HepG2 (cell line): ENCODE data around the gene PRR30. TPM values are rescaled to one million over a fixed set of nuclear protein-coding genes. Genes with fewer than 3 reads are reported as not detected.
A peak's percentile ranks its signal among the peaks of the same experiment; 100 is the strongest.

Source experiments
- ATAC-seq: fragments of 200-7000 bp; cut with Tn5 transposase; 3 replicates; pipeline ENCODE4 v1.9.1; 2020; ENCODE audit warnings: mild to moderate bottlenecking, moderate library complexity
- BruUV-seq: library from RNA; stranded (reverse); fragments of 400-500 nt; replicated peaks from 2 replicates; lab custom pipeline; 2021; lab: Mats Ljungman, UMichigan
- CTCF ChIA-PET: fragments of 300-600 bp; formaldehyde crosslinking; extraction: SDS; loops from one replicate; lab custom pipeline; 2021; ENCODE audit warnings: low total read pairs, inconsistent platforms, low intra/inter-chr PET ratio; lab: Yijun Ruan, JAX
- POLR2A ChIA-PET: fragments of 350-600 bp; sonication (Branson Sonifier 250); formaldehyde crosslinking; loops from one replicate; lab custom pipeline; 2020; ENCODE audit warnings: antibody characterized with exemption, inconsistent platforms; lab: Yijun Ruan, JAX
- DNase-seq: peaks from one replicate; pipeline ENCODE4 v3.0.0-alpha.2; 2015; ENCODE audit warnings: low spot score
- FAIRE-seq: peaks from 3 replicates; lab custom pipeline; 2011; peaks lifted over from hg19 to GRCh38; lab: Jason Lieb, UNC
- H2AFZ ChIP-seq: one replicate; pipeline ENCODE4 v1.6.1; 2011; ENCODE audit warnings: low read length, inconsistent platforms
- H3K27ac ChIP-seq: fragments of 300-600 bp; 3 replicates; pipeline ENCODE4 v1.8.0; 2011; ENCODE audit warnings: mixed run types, mild to moderate bottlenecking, mixed read lengths, low read length, inconsistent platforms; ENCODE audit not compliant: insufficient read depth; ENCODE audit errors: extremely low read length
- H3K27me3 ChIP-seq, 2 experiments: fragments of 200-600 bp in 1 of 2; 2 replicates in 1 of 2; 3 replicates in 1 of 2; pipeline versions ENCODE4 v1.6.0 to v1.8.0; 2011; ENCODE audit warnings: low read length in 2 of 2, mild to moderate bottlenecking in 2 of 2, moderate library complexity in 2 of 2, inconsistent platforms in 1 of 2; ENCODE audit not compliant: insufficient read depth in 2 of 2, control insufficient read depth in 1 of 2
- H3K36me3 ChIP-seq, 2 experiments: fragments of 200-600 bp in 1 of 2; replicated peaks in 1 of 2; 2 replicates in 1 of 2; 3 replicates in 1 of 2; pipeline versions ENCODE4 v1.5.1 to v1.8.0; 2011; ENCODE audit warnings: low read length in 2 of 2, inconsistent platforms in 1 of 2; ENCODE audit not compliant: insufficient read depth in 2 of 2, control insufficient read depth in 1 of 2
- H3K4me1 ChIP-seq: 2 replicates; pipeline ENCODE4 v1.5.1; 2012; ENCODE audit warnings: low read length, inconsistent platforms; ENCODE audit not compliant: insufficient read depth
- H3K4me2 ChIP-seq: 2 replicates; pipeline ENCODE4 v1.6.0; 2011; ENCODE audit warnings: low read depth, low read length, inconsistent platforms
- H3K4me3 ChIP-seq, 3 experiments: fragments of 200-600 bp in 1 of 3; sonication (generic), shearing (Covaris generic) in 1 of 3; replicated peaks in 1 of 3; 2 replicates each; pipeline ENCODE4 v1.5.1; 2011 to 2016; ENCODE audit warnings: low read length in 3 of 3, inconsistent platforms in 2 of 3, low read depth in 2 of 3, mild to moderate bottlenecking in 2 of 3, control low read depth in 1 of 3, mixed read lengths in 1 of 3; ENCODE audit not compliant: insufficient read depth in 1 of 3
- H3K79me2 ChIP-seq: one replicate; pipeline ENCODE4 v1.6.1; 2011; ENCODE audit warnings: low read length, inconsistent platforms; ENCODE audit not compliant: insufficient read depth
- H3K9ac ChIP-seq: 2 replicates; pipeline ENCODE4 v1.6.0; 2011; ENCODE audit warnings: mild to moderate bottlenecking, low read depth, low read length, inconsistent platforms; ENCODE audit not compliant: insufficient read depth
- H3K9me3 ChIP-seq: 2 replicates; pipeline ENCODE4 v1.5.1; 2012; ENCODE audit warnings: mild to moderate bottlenecking, low read length
- H4K20me1 ChIP-seq: 2 replicates; pipeline ENCODE4 v1.6.0; 2011; ENCODE audit warnings: inconsistent platforms, mild to moderate bottlenecking, low read length, moderate library complexity; ENCODE audit not compliant: insufficient read depth
- ARNT2 ChIP-seq: sonication (generic); formaldehyde crosslinking; IDR thresholded peaks from 2 replicates; pipeline ENCODE4 v1.8.0; 2022; ENCODE audit warnings: mild to moderate bottlenecking, low read depth, missing genetic modification reagents, moderate library complexity
- ATF1 ChIP-seq: IDR thresholded peaks from 2 replicates; pipeline ENCODE4 v1.6.1; 2016; ENCODE audit warnings: mild to moderate bottlenecking, control low read depth
- CAMTA2 ChIP-seq: sonication (generic); formaldehyde crosslinking; IDR thresholded peaks from 2 replicates; pipeline ENCODE4 v1.4.0; 2020; ENCODE audit warnings: mild to moderate bottlenecking, missing genetic modification reagents, borderline replicate concordance
- CBX5 ChIP-seq: sonication (generic); formaldehyde crosslinking; IDR thresholded peaks from 2 replicates; pipeline ENCODE4 v1.4.0; 2020; ENCODE audit warnings: missing genetic modification reagents, borderline replicate concordance
- FOXA3 ChIP-seq: IDR thresholded peaks from 2 replicates; pipeline ENCODE4 v1.6.1; 2016; ENCODE audit warnings: missing genetic modification reagents, missing compliant biosample characterization
- HNF4A ChIP-seq: sonication (generic); formaldehyde crosslinking; IDR thresholded peaks from 2 replicates; pipeline ENCODE4 v1.4.0; 2020; ENCODE audit warnings: missing genetic modification reagents
- HNRNPUL1 ChIP-seq: fragments of 200-400 bp; formaldehyde crosslinking; IDR thresholded peaks from 2 replicates; pipeline ENCODE4 v1.6.1; 2017; ENCODE audit warnings: low read depth, mild to moderate bottlenecking, low read length, moderate library complexity
- PCBP2 ChIP-seq: fragments of 200-400 bp; formaldehyde crosslinking; optimal IDR thresholded peaks from 2 replicates; pipeline ENCODE3; 2018; ENCODE audit warnings: low read length, low read depth; ENCODE audit not compliant: poor library complexity, severe bottlenecking
- PRPF4 ChIP-seq: fragments of 200-400 bp; formaldehyde crosslinking; IDR thresholded peaks from 2 replicates; pipeline ENCODE4 v1.6.1; 2016; ENCODE audit warnings: low read length, low read depth; ENCODE audit not compliant: poor library complexity, severe bottlenecking
- TFDP1 ChIP-seq: IDR thresholded peaks from 2 replicates; pipeline ENCODE4 v1.6.1; 2016; ENCODE audit warnings: missing compliant biosample characterization, missing genetic modification reagents, borderline replicate concordance
- ZKSCAN5 ChIP-seq: sonication (generic); formaldehyde crosslinking; IDR thresholded peaks from 2 replicates; pipeline ENCODE4 v1.5.1; 2020; ENCODE audit warnings: mild to moderate bottlenecking, missing genetic modification reagents
- ZNF512B ChIP-seq: sonication (generic); formaldehyde crosslinking; IDR thresholded peaks from 2 replicates; pipeline ENCODE4 v1.5.1; 2020; ENCODE audit warnings: missing genetic modification reagents, mild to moderate bottlenecking, borderline replicate concordance
- ZNF557 ChIP-seq: sonication (generic); formaldehyde crosslinking; IDR thresholded peaks from 2 replicates; pipeline ENCODE4 v1.4.0; 2020; ENCODE audit warnings: missing genetic modification reagents
- WGBS: methylation state at CpG from one replicate; pipeline ENCODE4 v1.1.6; 2017; ENCODE audit warnings: low lambda C conversion rate; 5-methylcytosine and 5-hydroxymethylcytosine counted together
- in situ Hi-C: cut with HindIII; loops from 2 replicates; pipeline ENCODE4 v1.10.0; 2017; ENCODE audit warnings: low pct_unique_long_range_greater_than_20kb; ENCODE audit not compliant: extremely low pct_ligation_motif_present
- intact Hi-C: fragments of 100-400 bp; cut with micrococcal nuclease; formaldehyde crosslinking; loops from one replicate; pipeline ENCODE4 v1.10.0; 2022; ENCODE audit not compliant: unreplicated experiment
- polyA plus RNA-seq, 8 experiments: library from polyadenylated mRNA; depleted of rRNA in 3 of 8; stranded (reverse) in 7 of 8; unstranded in 1 of 8; fragments of >200 nt; fragmentation: Illumina TruSeq in 4 of 8; extraction: Trizol in 4 of 8; gene quantifications; 2 replicates each; pipeline versions ENCODE4 v1.2.1 to v1.2.3, GENCODE V29; 2011 to 2016; ENCODE audit warnings: low read depth in 4 of 8, missing spikeins in 1 of 8, mixed read lengths in 1 of 8; ENCODE audit not compliant: insufficient read depth in 1 of 8
- total RNA-seq, 5 experiments: library from RNA; depleted of rRNA; stranded (reverse); fragments of >200 nt; fragmentation: Illumina TruSeq; extraction: Trizol; gene quantifications; 2 replicates each; pipeline ENCODE4 v1.2.3, GENCODE V29; 2016; ENCODE audit warnings: low read depth in 1 of 5

PRR30 gene
- total and polyA plus RNA-seq, 2 of the 13 experiments (the other 11 are each of a cell fraction or from before 2014, with no cell fraction given) = not detected

- H3K27ac ChIP-seq = peak overlapping the region; percentile 63
- CTCF ChIA-PET = no interaction called here
These were observed 47.6 kb upstream of the PRR30 start for GRCh38 chr2:27186613-27187345.

GRCh38 chr2:27185331-27186026, 46.3 kb upstream of the PRR30 start:
- H2AFZ ChIP-seq = no peak overlapping the region
- intact Hi-C loops (no loop called here), in situ Hi-C loops (loop anchor here (5.0 kb wide), 1 partner anchor 33 kb away; no protein-coding TSS in a partner anchor)
- H3K4me1 ChIP-seq = peaks cover 66% of the 10 kb centered on the region
- no TSS peak for BruUV-seq
- H3K9ac ChIP-seq = peak overlapping the region; percentile 46
- H3K36me3 ChIP-seq = no peaks in the 10 kb centered on the region
- no peaks in the 10 kb centered on the region for H3K79me2 ChIP-seq
- 46% methylated on average over 6 of the region's 6 CpGs for WGBS
- DNase-seq (peak; percentile 86), FAIRE-seq (peak; percentile 84), ATAC-seq (peak; percentile 89)
- H3K4me3 ChIP-seq = no peak overlapping the region
- H3K27ac ChIP-seq = peak overlapping the region; percentile 63
- POLR2A ChIA-PET = interaction anchor here (1.0 to 2.5 kb wide), 5 partner anchors 8 to 158 kb away, joined by 3 to 7 read pairs (median 6); partner anchors contain the start of genes ATRAID and PREB
- CTCF ChIA-PET = no interaction called here
- H3K4me2 ChIP-seq = no peak overlapping the region
- no peaks in the 10 kb centered on the region for H3K9me3 ChIP-seq
- H4K20me1 ChIP-seq = no peaks in the 10 kb centered on the region
- H3K27me3 ChIP-seq = no peaks in the 10 kb centered on the region
- no peak for TF ChIP-seq ZNF557 (CRISPR knock-in tag)
- peak; percentile 65 for TF ChIP-seq HNF4A
- no peak for TF ChIP-seq ATF1 (CRISPR knock-in tag)
- peak; percentile 63 for TF ChIP-seq FOXA3 (CRISPR knock-in tag)
- TF ChIP-seq ZNF512B (CRISPR knock-in tag) = no peak
- TF ChIP-seq TFDP1 = peak; percentile 49; the same call in 1 of the 2 replicates
- no peak for TF ChIP-seq PRPF4
- 0 out of 2 replicates have a peak, but pooled peaks have one; percentile 38 for TF ChIP-seq CBX5 (CRISPR knock-in tag)
- TF ChIP-seq PCBP2 = no peak
- peak; percentile 54; the same call in 1 of the 2 replicates for TF ChIP-seq ZKSCAN5 (CRISPR knock-in tag)
- TF ChIP-seq HNRNPUL1 = no peak

More at GRCh38 chr2:27186613-27187345, 47.6 kb upstream of the PRR30 start:
- no peaks in the 10 kb centered on the region for H3K9me3 ChIP-seq
- H3K9ac ChIP-seq = no peak overlapping the region
- no peak overlapping the region for H3K4me2 ChIP-seq
- no peaks in the 10 kb centered on the region for H3K79me2 ChIP-seq
- ATAC-seq = no peak
- FAIRE-seq = no peak
- 0 out of 2 replicates have a peak, but pooled peaks have one; percentile 5 for TF ChIP-seq ARNT2
- no peak for TF ChIP-seq CAMTA2
- no TSS peak for BruUV-seq
- no peak for DNase-seq
- no peak overlapping the region for H2AFZ ChIP-seq
- WGBS = 82% methylated on average over 6 of the region's 6 CpGs
- POLR2A ChIA-PET = interaction anchor here (1.3 to 2.5 kb wide), 5 partner anchors 9 to 91 kb away, joined by 4 to 7 read pairs (median 6); partner anchors contain the start of genes ATRAID and PREB
- no peaks in the 10 kb centered on the region for H3K36me3 ChIP-seq
- no peaks in the 10 kb centered on the region for H4K20me1 ChIP-seq
- intact Hi-C loops = no loop called here
- no peak overlapping the region for H3K4me3 ChIP-seq
- H3K4me1 ChIP-seq = peaks cover 64% of the 10 kb centered on the region
- in situ Hi-C loops = loop anchor here (5.0 kb wide), 1 partner anchor 34 kb away; no protein-coding TSS in a partner anchor
- H3K27me3 ChIP-seq = no peaks in the 10 kb centered on the region
